GM18861 (cell line): ENCODE results near the gene NME3.
"Not testable (repeated sequence)": the region's sequence is repeated elsewhere in the genome, so short reads cannot be mapped to it uniquely, and the experiment has no call there.

Experiments used
- ATAC-seq: cut with Tn5 transposase; IDR thresholded peaks from one replicate; pipeline ENCODE4 v1.9.1; 2021; ENCODE audit not compliant: unreplicated experiment

NME3 gene

DNA sequence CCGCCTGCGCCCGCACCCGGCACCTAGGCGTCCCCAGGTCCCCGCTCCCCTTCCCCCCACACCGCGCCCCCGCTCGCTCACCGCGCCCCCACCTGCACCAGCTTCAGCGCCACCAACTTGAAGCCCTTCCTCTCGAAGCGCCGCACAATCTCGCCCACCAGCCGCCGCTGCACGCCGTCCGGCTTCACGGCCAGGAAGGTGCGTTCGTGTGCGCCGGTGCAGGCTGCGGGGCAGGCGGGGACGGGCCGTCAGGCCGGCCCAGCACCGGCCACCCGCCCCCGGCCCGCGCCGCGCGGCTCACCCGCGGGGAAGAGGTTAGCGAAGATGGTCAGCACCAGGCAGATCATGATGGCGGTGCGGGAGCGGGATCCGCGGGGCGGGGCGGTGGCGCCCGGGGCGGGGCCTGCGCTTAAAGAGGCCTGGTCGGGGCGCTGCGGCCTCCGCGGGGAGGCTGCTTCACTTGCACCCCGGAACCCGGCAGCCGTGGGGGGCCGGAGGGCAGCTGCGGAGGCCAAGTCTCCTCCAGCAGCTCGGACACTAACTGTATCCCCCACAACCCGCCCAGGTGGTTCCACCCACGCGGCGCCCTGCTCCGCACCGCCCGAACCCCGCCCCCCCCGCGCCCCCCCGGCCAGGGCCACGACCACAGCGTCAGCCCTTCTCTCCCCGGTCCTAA, at the start of gene NME3:
Gene NME3 (minus strand): TSS at position 356 of the 676 bp plus-strand sequence. CDS start 9 bp downstream, at position 347.
- no peak for ATAC-seq

DNA sequence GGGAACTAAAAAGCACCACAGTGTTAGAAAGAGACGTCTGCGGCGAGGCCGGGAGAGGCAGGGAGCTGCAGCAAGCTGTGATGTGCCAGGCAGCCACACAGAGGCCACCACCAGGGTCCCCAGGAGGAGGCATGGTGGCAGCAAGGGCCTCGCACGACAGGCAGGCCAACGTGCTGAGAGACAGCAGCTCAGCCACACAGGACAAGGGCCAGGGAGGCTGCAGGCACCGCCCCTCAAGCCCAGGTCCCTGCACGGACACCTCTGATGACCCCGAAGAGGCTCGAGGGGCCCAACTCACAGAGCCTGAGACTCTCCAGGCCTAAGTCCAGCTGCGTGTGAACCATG, 49.6 kb upstream of the NME3 start:
- no peak for ATAC-seq

DNA sequence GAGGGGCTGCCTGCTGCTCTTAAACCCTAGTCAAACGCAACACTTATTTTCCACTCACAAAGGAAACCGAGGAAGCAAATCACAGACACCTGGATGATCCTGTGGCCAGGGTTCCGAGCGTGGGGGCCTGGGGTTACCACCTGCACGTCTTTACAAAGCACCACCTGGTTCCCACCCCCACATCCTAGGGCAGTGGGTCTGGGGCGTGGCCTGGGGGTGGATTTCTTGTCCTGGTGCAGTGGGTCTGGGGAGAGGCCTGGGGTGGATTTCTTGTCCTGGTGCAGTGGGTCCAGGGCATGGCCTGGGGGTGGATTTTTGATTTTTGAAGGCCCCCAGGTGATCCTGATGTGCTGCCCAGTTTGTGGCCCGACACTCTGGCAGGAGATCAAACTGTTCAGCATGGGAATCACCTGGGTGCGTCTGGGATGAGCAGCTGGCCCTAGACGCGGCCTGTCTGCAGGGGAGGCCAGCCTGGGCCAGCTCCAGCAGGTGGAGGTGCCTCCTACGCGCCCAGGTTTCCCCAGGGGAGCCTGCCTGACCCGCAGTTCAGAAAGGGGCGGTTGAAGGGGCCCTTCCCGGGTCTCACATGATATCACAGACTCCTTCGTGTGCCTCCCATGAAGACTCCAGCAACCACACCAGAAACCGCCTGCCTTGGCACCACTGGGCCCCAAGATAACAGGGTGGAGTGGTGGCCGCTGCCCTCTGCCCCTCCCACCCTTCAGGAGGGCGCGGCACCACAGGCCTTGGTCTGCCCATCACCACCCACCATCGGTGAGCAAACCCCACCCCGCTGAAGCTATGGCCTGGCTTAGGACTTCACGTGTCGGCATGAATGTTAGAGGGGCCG, 49.0 kb upstream of the NME3 start:
- no peak for ATAC-seq

DNA sequence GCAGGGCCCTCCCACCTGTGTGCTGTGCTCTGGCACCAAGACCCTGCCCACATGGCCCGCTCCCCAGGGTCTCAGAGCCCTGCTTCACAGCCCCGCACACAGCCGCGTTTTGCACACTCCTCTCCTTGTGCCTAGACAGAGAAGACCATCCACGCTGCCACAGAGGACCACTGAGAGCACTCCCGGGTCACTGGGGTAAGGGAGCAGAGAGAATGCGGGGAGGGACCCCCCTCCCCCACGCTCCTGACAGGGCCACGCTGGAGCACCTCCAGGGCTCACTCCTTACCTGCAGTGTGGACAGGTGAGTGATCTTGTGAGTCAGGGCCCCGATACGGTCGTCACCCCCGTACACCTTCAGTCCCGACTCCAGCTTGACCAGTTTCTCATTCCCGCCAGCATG, 48.3 kb upstream of the NME3 start:
- ATAC-seq, result no peak

DNA sequence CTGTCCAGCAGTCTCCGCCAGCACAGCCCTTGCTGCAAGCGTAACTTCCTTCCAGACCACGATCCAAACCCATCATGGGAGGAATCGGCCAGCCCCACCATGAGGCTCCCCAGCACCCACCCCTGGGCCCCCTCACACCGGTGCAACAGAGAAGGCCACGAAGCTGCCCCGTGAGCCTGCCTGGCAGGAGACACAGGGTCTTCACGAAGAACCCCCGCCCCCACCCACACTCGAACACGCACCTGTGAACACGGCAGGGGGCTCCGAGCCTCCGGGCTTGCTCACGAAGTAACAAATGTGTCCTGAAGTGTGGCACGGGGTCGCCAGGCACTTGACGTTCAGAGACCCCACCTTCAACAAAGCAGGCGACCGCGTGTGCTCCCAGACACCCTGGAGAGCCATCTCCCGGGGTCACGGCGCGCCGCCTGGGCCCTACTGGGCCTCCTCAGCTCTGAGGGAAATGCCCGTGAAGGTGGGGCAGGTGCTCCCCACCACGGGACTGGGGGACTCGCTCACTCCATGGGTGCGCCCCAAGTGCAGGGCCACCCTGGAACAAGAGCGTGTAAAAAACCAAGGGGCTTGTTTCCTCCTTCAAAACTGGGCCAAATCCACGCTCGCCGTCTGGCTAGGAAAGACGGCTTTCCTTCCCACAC, 47.7 kb upstream of the NME3 start:
- ATAC-seq, result no peak

DNA sequence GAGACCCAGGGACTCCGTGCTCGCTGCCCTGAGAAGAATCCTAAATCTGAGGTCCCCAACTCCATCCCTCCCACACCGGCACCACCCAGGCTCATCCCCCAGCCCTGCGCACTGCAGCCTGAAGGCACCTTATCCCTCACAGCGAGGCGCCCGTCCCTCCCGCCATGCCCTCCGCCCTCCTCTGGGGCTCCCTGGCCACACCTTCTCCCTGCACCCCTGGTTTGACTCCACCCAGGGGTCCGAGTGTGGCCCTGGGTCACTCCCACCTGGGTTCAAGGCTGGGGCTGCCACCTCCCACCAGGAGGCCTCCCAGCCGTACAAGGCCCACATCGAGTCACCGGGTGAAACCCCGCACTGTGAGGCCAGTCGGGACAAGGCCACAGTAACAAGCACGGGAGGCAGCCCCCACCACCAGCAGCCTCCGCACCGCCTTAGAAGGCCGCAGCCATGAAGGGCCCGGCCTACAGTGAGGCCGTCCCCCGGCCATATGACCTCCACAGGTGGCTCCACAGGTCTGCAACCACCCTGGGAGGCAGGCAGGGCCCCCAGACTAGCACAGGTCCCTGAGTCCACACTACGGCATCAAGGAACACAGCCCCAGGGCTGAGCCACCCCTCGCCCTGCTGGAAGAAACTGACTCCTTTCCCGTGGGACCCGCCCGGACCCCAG, 47.0 kb upstream of the NME3 start:
- no peak for ATAC-seq

DNA sequence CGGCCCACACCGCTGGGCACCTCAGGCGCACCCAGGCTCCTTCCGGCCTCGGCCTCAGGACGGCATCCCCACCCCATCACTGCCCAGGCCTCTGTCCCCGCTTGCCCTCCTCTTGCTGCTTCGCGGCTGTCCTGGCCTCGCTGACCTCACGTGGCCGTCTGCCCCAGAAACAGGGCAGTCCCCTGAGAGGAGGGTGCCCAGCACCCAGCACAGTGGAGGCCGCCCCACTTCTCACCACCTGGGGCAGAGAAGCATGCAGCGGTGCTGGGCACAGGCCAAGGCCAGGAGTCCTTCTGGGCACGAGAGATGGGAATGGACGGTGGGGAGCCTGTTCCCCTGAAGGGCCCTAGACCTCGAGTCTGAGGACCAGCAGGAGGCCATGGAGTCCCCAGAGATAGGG, 46.4 kb upstream of the NME3 start:
- ATAC-seq, result no peak

DNA sequence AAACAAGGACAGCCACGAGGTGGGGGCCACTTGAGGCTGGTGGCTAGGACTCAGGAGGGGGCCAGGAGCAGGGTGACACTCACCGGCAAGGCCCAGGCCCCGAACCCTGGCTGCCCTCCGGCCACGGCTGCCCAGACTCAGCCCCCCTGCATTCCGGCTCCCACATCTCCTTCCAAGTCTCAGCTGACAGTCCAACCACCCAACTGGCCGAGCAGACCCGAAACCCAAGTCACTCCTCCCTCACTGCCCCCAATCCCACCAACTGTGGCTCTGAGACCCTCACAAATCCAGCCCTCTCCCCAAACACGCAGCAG, 45.9 kb upstream of the NME3 start:
- ATAC-seq, result no peak

DNA sequence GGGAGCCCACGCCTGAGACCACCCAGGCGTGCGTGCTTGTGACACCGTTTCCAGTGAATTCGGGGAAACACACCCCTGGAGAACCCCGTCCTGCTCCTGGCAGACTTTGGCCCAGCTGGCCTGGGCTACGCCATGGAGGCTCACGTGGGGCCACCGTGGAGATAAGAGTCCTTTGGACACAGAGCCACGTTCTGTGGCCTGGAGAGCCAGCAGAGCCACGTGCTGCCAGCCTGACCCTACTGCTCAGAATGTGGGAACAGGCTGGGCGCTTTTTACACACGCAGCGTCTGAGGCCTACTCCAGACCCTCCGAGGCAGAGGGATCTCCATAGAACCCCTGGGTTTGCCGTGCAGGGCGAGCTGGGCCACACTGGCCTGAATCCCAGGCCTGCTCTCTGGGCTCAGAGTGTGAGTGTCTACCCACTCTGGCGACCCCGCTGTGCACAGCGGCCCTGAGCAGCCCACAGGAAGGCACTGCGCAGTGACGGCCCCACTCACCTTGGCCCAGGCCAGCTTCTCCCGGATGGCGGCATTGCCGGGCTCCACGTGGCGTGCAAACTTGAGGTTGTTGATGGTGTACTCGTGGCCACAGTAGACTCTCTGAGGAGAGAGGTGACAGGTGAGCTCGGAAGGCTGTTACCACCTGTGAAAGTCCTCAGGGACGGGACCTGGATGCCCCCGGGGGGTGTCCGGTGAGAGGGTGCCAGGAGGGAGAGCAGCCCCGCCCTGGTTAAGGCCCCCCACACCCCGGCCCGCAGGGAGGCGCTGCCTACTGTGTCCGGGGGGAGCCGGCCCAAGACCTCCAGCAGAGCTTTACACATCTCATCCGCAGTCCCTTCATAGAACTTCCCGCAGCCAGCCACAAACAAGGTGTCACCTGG, 45.3 kb upstream of the NME3 start:
- no peak for ATAC-seq

DNA sequence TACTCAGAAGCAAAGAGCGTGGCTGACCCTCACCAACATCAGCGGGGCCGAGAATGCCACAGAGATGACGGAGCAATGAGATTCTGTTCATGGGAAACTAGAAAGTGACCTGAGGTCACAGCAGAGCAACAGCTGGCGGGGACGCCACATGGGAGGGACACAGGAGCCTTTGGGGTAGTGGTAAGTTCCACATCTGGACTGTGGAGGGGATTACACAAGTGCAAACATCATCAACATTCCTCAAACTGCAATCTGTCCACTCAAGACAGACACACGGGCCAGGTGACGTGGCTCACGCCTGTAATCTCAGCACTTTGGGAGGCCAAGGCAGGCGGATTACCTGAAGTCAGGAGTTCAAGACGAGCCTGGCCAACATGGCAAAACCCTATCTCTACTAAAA, 44.1 kb upstream of the NME3 start:
- no peak for ATAC-seq

DNA sequence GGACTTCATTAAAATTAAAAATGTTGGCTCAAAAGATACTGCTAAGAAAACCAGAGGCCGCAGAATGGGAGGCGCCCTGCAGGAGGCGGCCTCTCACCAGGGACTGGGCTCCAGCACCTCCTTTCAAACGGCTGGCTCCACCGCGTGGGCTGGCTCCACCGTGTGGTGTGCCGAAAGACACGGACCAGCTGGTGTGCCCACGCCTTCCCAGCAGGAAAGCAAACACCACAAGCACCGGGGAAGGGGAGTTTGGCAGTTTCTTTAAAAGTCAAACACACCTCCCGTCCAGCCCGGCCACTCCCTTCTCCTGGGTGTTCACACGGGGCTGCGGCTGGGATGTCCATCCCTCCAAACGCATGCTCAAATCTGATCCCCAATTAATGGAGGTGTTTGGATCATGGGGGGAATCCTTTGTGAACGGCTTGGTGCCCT, 41.4 kb upstream of the NME3 start:
- ATAC-seq, result no peak

DNA sequence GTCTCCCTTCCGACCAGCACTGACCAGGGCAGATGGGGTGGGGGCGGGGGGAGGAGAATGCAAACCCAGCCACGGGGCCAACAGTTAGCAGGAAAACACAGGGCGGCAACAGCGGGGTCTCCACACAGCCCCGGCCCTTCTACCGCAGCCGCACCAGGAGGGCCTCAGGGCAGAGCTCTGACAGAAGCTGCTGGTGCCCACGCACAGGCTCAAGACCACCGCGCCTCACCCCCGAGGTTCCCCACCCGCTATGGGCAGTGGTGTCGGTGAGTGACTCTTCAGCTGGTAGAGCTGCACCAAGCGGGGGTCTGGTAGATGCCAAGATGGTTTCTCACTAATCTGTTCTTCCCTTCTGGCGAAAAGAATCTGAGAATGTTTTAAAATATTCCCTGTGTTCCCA, 39.2 kb upstream of the NME3 start:
- ATAC-seq, result no peak

DNA sequence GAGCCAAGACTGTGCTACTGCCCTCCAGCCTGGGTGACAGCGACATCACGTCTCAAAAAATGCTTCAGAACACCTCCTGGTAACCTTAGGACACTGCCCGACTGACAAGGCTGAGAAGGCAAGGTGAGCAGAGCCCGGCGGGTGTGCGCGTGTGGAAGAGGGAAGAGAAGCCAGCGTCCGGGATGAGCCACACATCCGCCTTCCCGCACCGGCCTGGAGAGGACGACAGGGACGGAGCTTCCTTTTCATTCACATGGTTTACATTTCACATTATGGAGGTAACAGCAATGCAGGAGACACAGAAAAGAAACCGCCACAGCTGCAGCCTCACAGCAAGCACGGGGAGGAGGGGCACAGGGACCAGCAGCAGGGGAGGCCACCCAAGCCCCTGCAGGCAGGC, 38.8 kb upstream of the NME3 start:
- no peak for ATAC-seq

DNA sequence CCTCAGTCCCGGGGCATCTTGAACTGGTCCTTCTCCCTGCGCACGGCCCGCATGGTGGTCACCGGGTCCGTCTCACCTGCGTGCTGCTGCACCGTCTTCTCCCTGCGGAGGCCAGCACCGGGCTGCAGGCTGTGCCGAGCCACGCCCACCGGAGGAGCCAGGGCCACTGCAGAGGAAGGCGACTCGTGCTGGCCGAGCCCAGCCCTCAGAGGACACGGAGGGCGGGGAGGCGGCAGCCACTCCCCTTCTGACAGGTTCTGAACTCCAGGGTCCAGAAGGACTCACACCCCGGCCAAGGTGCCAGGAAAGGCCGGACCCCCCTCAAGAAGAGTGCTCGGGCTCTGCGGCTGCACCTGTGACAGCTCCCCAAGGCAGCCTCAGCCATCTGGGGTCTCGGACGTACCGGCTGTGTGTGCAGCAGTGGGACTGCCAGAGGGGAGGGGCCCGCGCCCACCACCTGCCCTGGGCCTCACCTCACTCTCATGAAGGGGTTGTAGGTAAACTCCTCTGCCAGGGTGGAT, 38.0 kb upstream of the NME3 start:
- no peak for ATAC-seq

DNA sequence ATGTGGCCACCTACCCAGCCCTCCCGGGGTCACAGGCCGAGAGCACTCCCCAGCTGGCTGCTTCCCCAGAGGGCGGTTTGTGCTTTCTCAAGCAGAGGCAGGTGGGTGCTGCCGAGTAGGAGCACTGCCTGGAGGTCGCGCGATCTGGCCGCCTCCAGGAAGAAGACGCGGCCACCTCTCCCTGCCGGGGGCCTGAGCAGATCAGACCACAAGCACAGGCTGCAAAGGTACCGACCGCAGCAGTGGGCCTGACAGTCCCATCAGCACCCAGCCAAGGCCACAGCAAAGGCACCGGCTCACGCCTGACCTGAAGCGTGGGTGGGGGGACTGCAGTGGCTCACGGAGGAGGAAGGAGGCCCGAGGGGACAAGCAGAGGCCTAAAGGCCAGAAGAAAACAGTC, 37.3 kb upstream of the NME3 start:
- ATAC-seq, result no peak

DNA sequence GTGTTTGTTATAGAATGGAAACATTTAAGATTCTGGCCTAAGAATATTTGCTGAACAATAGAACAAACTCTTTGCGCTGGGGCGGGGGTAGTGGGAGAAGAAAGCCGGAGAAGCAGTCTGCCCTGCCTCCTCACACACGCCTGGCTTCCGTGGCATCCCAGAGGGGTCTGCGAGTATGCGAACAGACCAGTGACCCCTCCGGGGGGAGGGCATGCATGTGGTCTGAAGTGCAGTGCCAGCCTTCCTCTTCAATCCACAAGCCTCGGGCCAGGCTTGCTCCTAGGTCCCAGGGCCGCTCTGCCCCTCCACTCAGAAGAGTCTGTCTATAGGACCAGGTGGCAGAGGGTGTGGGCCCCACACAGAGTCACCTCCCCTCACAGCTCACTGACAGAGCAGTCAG, 36.3 kb upstream of the NME3 start:
- no peak for ATAC-seq

DNA sequence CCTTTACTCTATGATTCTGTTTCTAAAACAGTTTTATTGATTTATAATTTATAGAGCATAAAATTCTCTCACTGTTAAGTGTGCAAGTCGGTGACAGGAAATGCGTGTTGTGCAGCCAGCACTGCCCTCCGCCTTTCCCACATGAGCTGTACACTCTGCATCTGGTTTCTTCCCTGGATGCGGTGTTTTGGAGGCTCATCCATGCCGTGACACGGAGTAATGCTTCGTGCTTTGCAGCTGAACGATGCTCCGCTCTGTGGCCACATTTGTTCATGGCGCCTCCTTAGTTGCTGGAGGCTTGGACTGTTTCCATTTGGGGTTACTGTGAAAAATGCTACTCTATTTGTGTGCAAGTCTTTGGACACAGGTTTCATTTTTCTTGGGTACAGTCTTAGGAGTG, 29.4 kb upstream of the NME3 start:
- no peak for ATAC-seq

DNA sequence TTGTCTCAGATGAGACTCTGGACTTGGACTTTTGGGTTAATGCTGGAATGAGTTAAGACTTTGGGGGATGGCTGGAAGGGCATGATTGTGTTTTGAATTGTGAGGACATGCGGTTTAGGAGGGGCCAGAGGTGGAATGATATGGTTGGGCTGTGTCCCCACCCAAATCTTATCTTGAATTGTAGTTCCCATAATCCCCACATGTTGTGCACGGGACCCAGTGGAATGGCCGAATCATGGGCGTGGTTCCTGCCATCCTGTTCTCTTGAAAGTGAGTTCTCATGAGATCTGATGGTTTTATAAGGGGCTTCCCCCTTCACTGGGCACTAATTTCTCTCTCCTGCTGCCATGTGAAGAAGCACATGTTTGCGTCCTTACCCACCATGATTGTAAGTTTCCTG, 27.9 kb upstream of the NME3 start:
- ATAC-seq, result not testable (repeated sequence)

DNA sequence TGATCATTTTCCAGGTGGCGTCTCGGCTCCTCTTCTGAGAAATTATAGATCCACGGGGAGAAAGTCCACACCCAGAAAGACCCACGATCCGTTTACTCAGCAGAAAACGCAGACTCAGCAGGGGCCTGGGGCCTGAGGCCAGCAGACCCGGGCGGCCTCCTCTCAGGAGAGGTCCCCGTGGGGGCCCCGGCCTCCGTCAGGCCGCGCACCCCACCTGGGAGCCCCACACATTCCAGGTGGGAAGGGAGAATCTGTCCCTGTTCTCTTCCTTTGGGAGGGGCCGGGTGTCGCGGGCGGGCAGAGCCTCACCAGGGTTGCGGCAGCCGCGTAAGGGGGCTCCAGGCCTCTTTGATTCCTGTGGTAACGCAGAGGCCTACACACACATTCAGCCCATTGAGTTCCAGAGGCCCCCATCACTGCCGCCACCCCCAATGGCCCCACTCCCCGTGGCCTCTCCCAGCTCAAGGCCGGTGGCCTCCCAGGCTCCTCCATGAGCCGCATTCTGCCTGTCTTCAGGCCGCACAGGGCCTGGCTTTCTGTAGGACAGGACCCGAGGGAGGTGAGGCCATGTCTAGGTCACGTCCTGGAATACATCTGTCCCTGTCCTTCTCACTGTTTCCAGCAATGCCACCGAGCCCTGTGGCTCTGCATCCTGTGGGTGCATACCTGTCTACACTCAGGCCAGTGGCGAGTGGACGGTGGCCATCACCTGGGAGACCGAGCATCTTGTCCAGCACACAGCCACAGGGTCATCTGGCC, 23.7 kb upstream of the NME3 start:
- no peak for ATAC-seq
